Measurements from ENCODE around the gene PER3. TPM values are rescaled to one million over a fixed set of nuclear protein-coding genes. Genes with fewer than 3 reads are reported as not detected.

PER3 gene
- total and polyA plus RNA-seq, 2 of the 8 experiments (the other 6 are each of a cell fraction or from before 2014, with no cell fraction given): 8.3 to 9.3 TPM

DNA sequence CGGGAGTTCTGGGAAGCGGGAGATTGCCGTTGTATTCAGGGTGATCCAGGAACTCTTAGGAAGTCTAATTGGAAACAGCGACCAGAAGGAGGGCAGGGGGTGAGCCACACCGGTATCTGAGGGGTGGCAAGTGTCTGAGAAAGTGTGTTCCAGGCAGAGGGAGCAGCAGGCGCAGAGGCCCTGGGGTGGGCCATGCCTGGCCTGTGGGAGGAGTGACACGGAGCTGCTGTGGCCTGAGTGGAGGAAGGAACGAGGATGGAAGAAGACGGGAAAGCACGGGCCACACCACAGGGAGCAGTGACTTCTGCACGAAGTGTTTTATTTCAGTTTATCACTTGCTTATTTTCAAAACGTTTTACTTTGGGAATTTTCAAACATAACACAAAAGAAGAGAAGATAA is 11.3 kb downstream of the PER3 start (continued):
- TF ChIP-seq, protein P1, sequence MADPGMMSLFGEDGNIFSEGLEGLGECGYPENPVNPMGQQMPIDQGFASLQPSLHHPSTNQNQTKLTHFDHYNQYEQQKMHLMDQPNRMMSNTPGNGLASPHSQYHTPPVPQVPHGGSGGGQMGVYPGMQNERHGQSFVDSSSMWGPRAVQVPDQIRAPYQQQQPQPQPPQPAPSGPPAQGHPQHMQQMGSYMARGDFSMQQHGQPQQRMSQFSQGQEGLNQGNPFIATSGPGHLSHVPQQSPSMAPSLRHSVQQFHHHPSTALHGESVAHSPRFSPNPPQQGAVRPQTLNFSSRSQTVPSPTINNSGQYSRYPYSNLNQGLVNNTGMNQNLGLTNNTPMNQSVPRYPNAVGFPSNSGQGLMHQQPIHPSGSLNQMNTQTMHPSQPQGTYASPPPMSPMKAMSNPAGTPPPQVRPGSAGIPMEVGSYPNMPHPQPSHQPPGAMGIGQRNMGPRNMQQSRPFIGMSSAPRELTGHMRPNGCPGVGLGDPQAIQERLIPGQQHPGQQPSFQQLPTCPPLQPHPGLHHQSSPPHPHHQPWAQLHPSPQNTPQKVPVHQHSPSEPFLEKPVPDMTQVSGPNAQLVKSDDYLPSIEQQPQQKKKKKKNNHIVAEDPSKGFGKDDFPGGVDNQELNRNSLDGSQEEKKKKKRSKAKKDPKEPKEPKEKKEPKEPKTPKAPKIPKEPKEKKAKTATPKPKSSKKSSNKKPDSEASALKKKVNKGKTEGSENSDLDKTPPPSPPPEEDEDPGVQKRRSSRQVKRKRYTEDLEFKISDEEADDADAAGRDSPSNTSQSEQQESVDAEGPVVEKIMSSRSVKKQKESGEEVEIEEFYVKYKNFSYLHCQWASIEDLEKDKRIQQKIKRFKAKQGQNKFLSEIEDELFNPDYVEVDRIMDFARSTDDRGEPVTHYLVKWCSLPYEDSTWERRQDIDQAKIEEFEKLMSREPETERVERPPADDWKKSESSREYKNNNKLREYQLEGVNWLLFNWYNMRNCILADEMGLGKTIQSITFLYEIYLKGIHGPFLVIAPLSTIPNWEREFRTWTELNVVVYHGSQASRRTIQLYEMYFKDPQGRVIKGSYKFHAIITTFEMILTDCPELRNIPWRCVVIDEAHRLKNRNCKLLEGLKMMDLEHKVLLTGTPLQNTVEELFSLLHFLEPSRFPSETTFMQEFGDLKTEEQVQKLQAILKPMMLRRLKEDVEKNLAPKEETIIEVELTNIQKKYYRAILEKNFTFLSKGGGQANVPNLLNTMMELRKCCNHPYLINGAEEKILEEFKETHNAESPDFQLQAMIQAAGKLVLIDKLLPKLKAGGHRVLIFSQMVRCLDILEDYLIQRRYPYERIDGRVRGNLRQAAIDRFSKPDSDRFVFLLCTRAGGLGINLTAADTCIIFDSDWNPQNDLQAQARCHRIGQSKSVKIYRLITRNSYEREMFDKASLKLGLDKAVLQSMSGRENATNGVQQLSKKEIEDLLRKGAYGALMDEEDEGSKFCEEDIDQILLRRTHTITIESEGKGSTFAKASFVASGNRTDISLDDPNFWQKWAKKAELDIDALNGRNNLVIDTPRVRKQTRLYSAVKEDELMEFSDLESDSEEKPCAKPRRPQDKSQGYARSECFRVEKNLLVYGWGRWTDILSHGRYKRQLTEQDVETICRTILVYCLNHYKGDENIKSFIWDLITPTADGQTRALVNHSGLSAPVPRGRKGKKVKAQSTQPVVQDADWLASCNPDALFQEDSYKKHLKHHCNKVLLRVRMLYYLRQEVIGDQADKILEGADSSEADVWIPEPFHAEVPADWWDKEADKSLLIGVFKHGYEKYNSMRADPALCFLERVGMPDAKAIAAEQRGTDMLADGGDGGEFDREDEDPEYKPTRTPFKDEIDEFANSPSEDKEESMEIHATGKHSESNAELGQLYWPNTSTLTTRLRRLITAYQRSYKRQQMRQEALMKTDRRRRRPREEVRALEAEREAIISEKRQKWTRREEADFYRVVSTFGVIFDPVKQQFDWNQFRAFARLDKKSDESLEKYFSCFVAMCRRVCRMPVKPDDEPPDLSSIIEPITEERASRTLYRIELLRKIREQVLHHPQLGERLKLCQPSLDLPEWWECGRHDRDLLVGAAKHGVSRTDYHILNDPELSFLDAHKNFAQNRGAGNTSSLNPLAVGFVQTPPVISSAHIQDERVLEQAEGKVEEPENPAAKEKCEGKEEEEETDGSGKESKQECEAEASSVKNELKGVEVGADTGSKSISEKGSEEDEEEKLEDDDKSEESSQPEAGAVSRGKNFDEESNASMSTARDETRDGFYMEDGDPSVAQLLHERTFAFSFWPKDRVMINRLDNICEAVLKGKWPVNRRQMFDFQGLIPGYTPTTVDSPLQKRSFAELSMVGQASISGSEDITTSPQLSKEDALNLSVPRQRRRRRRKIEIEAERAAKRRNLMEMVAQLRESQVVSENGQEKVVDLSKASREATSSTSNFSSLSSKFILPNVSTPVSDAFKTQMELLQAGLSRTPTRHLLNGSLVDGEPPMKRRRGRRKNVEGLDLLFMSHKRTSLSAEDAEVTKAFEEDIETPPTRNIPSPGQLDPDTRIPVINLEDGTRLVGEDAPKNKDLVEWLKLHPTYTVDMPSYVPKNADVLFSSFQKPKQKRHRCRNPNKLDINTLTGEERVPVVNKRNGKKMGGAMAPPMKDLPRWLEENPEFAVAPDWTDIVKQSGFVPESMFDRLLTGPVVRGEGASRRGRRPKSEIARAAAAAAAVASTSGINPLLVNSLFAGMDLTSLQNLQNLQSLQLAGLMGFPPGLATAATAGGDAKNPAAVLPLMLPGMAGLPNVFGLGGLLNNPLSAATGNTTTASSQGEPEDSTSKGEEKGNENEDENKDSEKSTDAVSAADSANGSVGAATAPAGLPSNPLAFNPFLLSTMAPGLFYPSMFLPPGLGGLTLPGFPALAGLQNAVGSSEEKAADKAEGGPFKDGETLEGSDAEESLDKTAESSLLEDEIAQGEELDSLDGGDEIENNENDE (IDR thresholded peaks at IDR 0.05; ENCODE audit: insufficient replicate concordance, low read length): no peak
- no peak for TF ChIP-seq RXRA (IDR thresholded peaks at IDR 0.05; ENCODE audit: insufficient read depth, low read depth, low read length)
- TF ChIP-seq SIN3A (conservative IDR thresholded peaks at IDR 0.05 in 1 of 2, IDR thresholded peaks at IDR 0.05 in 1 of 2; ENCODE audit: low read depth in 1 of 2, low read length in 2 of 2): no peak
- TF ChIP-seq SP4 (IDR thresholded peaks at IDR 0.05; ENCODE audit: low read length): no peak
- TF ChIP-seq POLR2AphosphoS5 (IDR thresholded peaks at IDR 0.05; ENCODE audit: low read depth, low read length): no peak
- no peak for TF ChIP-seq CBX8 (IDR thresholded peaks at IDR 0.05; ENCODE audit: borderline replicate concordance, low read depth, low read length)
- TF ChIP-seq KDM4A (IDR thresholded peaks at IDR 0.05; ENCODE audit: low read depth, low read length, severe bottlenecking): no peak
- no peak for TF ChIP-seq CHD1 (IDR thresholded peaks at IDR 0.05; ENCODE audit: low read depth, low read length)
- no peak for TF ChIP-seq EP300 (IDR thresholded peaks at IDR 0.05; ENCODE audit: borderline replicate concordance in 1 of 2, low read depth in 2 of 2, low read length in 2 of 2)
- no peak for TF ChIP-seq CBX5 (IDR thresholded peaks at IDR 0.05; ENCODE audit: low read depth, low read length)

Data from H1 (cell line).